ENCODE measurements around the gene ENAH.

The ENAH gene

GRCh38 chr1:225601902-225602589 is 50.9 kb downstream of the ENAH start:
- peak; percentile 93 for FAIRE-seq

DNA sequence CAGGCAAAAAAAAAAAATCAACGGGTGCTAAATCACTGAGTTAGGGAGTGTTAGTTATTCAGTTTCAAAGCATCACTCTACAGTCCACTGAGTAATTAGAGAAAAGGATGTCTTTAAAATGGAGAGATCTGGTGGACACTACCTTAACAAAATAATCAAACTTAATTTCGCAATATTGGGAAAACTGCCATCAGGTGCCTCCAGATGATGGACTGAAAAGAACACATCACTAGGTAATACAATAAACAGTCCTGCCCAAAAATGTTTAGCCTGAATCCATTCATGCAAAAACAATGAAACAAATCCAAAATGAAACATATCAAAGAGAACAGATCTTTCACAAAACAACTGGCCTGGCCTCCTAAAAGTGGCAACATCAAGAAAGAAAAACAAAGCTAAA is 54.1 kb downstream of the ENAH start:
- peak; percentile 53 for FAIRE-seq

DNA sequence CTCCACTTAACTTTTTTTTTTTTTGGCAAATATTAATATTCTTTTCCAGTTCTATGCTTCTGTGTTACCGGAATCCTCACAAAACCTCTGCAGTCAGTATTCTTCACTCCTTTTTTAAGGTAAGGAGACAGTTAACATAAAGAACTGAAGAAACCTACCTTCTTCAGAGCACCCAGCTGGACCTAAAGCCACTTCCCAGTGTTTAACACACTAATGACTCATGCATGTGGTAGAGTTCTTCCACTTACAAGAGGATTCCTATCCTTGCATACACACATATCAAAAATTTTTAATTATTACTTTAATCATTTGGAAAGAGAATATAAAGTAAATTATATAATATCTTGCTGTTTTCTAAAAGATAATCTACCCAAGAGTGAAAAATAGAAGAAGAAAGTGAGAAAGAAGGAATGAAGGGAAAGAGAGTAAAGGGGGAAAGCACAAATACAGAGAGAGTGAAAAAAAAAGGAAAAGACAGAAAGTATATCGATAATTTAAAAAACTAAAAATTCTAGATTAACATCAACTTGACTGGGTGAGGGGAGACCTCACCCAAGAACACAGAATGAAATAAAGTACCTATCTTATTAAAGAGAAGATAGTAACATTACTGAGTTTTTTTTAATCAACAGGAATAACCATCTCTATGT is 54.9 kb downstream of the ENAH start:
- FAIRE-seq = peak; percentile 82

GRCh38 chr1:225596736-225597135 is 56.2 kb downstream of the ENAH start:
- no peak for FAIRE-seq

GRCh38 chr1:225595974-225596551 is 56.9 kb downstream of the ENAH start:
- no peak for FAIRE-seq

GRCh38 chr1:225595452-225595851 is 57.5 kb downstream of the ENAH start:
- FAIRE-seq = peak; percentile 85

DNA sequence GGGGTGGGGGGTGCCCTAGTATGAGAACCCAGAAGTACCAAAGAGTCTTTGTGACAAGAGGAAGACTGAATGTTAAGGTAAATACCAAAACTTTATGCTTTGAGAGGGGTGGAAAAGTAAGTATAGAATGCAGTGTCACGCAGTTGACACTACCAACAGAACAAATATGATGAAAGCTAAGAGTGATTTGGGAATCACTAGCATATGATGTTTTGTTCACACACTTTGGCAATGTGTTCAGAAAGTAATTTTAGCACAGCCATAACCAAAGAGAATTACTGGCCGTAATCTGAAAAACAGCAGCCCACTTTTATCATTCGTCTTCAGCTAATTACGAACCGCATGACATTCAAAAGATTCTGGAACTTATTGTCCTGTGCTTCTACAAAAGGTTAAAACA is 59.5 kb downstream of the ENAH start:
- FAIRE-seq = no peak

GRCh38 chr1:225592362-225593025 is 60.4 kb downstream of the ENAH start:
- FAIRE-seq = peak; percentile 90

DNA sequence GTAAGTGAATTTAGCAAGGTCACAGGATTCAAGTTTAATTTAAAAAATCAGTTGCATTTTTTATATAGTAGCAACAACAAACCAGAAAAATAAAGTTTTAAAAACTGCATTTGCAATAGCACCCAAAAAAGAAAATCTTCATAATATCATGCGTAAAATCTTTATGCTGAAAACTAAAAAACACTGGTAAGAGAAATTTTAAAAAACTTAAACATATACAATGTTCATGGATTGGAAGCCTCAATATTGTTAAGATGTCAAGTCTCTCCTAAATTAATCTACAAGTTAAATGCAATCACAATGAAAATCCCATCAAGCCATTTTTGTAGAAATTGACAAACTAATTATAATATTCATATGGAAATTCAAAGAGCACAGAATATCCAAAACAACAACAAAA is 65.6 kb downstream of the ENAH start:
- FAIRE-seq = peak; percentile 79

- FAIRE-seq = peak; percentile 7
Observed at GRCh38 chr1:225581186-225581585, 71.7 kb downstream of the ENAH start.

GRCh38 chr1:225580238-225581099 is 72.5 kb downstream of the ENAH start:
- no peak for FAIRE-seq

GRCh38 chr1:225578251-225578977 is 74.5 kb downstream of the ENAH start:
- peak; percentile 20 for FAIRE-seq

DNA sequence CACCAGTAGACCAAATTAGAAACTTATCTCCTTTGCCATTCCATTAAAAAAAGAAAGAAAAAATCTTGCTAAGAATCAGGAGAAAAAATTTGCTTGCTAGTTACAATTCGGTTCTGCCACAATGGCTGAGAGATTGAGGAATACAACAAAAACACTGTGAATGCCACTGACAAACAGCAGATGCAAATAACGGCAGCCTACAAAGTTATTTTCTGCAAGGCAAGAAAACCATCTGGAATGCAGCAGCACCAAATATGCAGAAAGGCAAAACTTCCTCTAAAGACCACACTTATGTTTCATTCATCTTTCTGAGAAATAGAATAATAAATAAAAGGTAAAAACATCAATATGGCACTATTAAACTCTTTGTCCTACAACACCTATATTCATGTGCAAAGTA is 75.7 kb downstream of the ENAH start:
- FAIRE-seq = peak; percentile 66

DNA sequence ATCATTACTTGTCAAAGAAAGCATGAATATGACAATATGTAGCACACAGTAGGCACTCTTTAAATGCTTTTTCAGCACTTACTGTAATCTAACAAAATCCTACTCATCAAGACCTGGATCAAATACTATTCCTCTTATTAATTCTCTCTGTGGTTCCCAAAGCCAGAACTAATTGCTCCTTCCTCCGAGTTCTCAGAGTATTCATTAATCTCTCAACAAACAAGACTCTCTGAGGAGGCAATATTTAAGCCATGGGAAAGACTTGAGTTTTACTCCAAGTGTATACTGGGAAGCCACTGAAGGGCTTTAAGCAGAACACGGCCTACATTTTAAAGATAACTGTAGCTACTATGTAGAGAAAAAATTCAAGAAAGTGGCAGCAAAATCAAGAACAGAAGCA is 79.7 kb downstream of the ENAH start:
- FAIRE-seq = no peak

GRCh38 chr1:225572422-225572821 is 80.5 kb downstream of the ENAH start:
- FAIRE-seq = peak; percentile 85

GRCh38 chr1:225567789-225568188 is 85.1 kb downstream of the ENAH start:
- peak; percentile 93 for FAIRE-seq

- FAIRE-seq = no peak
Observed at GRCh38 chr1:225565847-225566246, 87.1 kb downstream of the ENAH start.

GRCh38 chr1:225561675-225562074 is 91.2 kb downstream of the ENAH start:
- FAIRE-seq = no peak

DNA sequence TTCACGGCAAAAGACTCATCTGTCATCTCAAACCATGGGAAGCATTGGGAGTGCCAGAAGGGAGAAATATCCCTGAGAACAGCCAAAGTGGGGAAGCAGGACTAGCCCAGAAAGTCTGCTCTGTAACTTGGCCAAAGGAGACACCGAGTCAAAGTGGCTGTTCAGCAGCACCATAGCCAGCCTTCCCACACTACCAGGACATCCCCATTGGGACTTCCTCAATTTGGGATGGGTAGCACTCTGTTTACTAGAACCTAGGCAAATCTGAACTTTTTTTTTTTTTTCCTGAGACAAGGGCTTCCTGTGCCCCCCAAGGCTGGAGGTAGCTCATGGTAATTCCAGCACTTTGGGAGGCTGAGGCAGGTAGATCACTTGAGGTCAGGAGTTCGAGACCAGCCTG is 93.0 kb downstream of the ENAH start:
- no peak for FAIRE-seq

GRCh38 chr1:225559326-225559725 is 93.6 kb downstream of the ENAH start:
- no peak for FAIRE-seq

GRCh38 chr1:225556694-225557093 is 96.2 kb downstream of the ENAH start:
- no peak for FAIRE-seq

DNA sequence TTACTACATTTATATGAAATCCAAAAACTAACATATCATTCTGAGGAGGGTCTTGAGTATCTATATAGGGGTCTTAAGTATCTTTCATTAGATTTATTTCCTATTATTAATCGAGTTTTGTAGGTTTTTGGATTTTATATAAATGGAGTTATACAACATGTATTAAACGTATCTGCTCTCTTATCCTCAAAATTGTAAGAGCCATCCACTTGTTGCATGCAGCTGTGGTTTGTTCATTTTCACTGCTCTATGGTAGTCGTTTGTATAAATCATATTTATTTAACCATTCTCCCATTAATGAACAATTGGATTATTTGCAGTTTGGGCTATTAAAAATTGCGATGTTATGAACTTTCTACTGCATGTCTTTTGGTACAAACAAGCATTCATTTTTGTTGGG is 97.1 kb downstream of the ENAH start:
- peak; percentile 88 for FAIRE-seq
